Measurements from ENCODE around the gene KCNQ1. TPM values are rescaled to one million over a fixed set of nuclear protein-coding genes. Genes with fewer than 3 reads are reported as not detected.

Gene KCNQ1
- total and polyA plus RNA-seq, 2 of the 13 experiments (the other 11 are each of a cell fraction or from before 2014, with no cell fraction given): 0.02 to 0.08 TPM

GRCh38 chr11:2531277-2531986 is 86.6 kb downstream of the KCNQ1 start:
- in situ Hi-C loops (cut with HindIII; ENCODE audit: extremely low pct_ligation_motif_present, low pct_unique_long_range_greater_than_20kb): loop anchor here (5.0 to 10.0 kb wide), 3 partner anchors 104 to 356 kb away; partner anchors contain the start of gene CDKN1C
- 19% methylated on average over 12 of the region's 14 CpGs for WGBS (ENCODE audit: low lambda C conversion rate)
- no peaks in the 10 kb centered on the region for H3K79me2 ChIP-seq (ENCODE audit: insufficient read depth, low read length)
- CTCF ChIA-PET (ENCODE audit: low intra/inter-chr PET ratio, low total read pairs): interaction anchor here (3.2 to 3.8 kb wide), 2 partner anchors 102 to 358 kb away, joined by 111 to 148 read pairs; partner anchors contain the start of gene CDKN1C
- H2AFZ ChIP-seq (ENCODE audit: low read length): no peak overlapping the region
- H3K9ac ChIP-seq (ENCODE audit: insufficient read depth, low read depth, low read length): no peak overlapping the region
- H3K4me1 ChIP-seq (ENCODE audit: insufficient read depth, low read length): peaks cover 28% of the 10 kb centered on the region
- H3K27me3 ChIP-seq (ENCODE audit: control insufficient read depth in 1 of 2, insufficient read depth in 2 of 2, low read length in 2 of 2): peaks cover 9 to 65% of the 10 kb centered on the region in 2 experiments; a peak in 4 of 5 replicates
- H4K20me1 ChIP-seq (ENCODE audit: insufficient read depth, low read length): no peaks in the 10 kb centered on the region
- peak; percentile 32 for DNase-seq (ENCODE audit: low spot score)
- no peak overlapping the region for H3K4me2 ChIP-seq (ENCODE audit: low read depth, low read length)
- no peak overlapping the region for H3K4me3 ChIP-seq (replicated peaks in 1 of 3; ENCODE audit: insufficient read depth in 1 of 3, low read depth in 2 of 3, low read length in 3 of 3)
- intact Hi-C loops (cut with micrococcal nuclease; ENCODE audit: unreplicated experiment): loop anchor here (5.0 to 10.0 kb wide), 2 partner anchors 121 to 217 kb away; no protein-coding TSS in a partner anchor
- no peaks in the 10 kb centered on the region for H3K36me3 ChIP-seq (replicated peaks in 1 of 2; ENCODE audit: control insufficient read depth in 1 of 2, insufficient read depth in 2 of 2, low read length in 2 of 2)
- FAIRE-seq: no peak
- ATAC-seq: peak; percentile 62
- H3K9me3 ChIP-seq (ENCODE audit: low read length): no peaks in the 10 kb centered on the region
- no TSS peak for BruUV-seq (replicated peaks)
- POLR2A ChIA-PET: no interaction called here
- H3K27ac ChIP-seq (ENCODE audit: extremely low read length, insufficient read depth, low read length): no peak overlapping the region
- TF ChIP-seq MAFF (IDR thresholded peaks at IDR 0.05; ENCODE audit: low read depth, low read length) (peak; percentile 42), ATAD3A (CRISPR knock-in tag; IDR thresholded peaks at IDR 0.05) (no peak), ZNF138 (CRISPR knock-in tag; IDR thresholded peaks at IDR 0.05; ENCODE audit: low read depth) (no peak), ZFP36L1 (CRISPR knock-in tag; IDR thresholded peaks at IDR 0.05) (no peak), ZKSCAN8 (CRISPR knock-in tag; IDR thresholded peaks at IDR 0.05; ENCODE audit: borderline replicate concordance) (no peak), STAG1 (CRISPR knock-in tag; IDR thresholded peaks at IDR 0.05) (peak; percentile 98), POLR2AphosphoS5 (IDR thresholded peaks at IDR 0.05; ENCODE audit: low read depth, low read length) (no peak), ZNF318 (CRISPR knock-in tag; IDR thresholded peaks at IDR 0.05) (no peak), FOXP1 (IDR thresholded peaks at IDR 0.05) (no peak), FOXP1 (CRISPR knock-in tag; IDR thresholded peaks at IDR 0.05) (no peak), ZNF589 (CRISPR knock-in tag; conservative IDR thresholded peaks at IDR 0.05) (no peak), ZNF143 (CRISPR knock-in tag; IDR thresholded peaks at IDR 0.05) (0 out of 2 replicates have a peak, but pooled peaks have one; percentile 25)
- TF ChIP-seq, protein P1, sequence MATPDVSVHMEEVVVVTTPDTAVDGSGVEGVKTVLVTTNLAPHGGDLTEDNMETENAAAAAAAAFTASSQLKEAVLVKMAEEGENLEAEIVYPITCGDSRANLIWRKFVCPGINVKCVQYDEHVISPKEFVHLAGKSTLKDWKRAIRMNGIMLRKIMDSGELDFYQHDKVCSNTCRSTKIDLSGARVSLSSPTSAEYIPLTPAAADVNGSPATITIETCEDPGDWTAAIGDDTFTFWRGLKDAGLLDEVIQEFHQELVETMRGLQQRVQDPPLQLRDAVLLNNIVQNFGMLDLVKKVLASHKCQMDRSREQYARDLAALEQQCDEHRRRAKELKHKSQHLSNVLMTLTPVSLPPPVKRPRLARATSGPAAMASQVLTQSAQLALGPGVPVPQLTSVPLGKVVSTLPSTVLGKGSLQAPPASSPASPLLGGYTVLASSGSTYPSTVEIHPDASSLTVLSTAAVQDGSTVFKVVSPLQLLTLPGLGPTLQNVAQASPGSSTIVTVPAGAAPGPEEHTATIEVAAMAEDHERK (CRISPR knock-in tag; IDR thresholded peaks at IDR 0.05; ENCODE audit: low read depth): no peak
- TF ChIP-seq, protein P2, sequence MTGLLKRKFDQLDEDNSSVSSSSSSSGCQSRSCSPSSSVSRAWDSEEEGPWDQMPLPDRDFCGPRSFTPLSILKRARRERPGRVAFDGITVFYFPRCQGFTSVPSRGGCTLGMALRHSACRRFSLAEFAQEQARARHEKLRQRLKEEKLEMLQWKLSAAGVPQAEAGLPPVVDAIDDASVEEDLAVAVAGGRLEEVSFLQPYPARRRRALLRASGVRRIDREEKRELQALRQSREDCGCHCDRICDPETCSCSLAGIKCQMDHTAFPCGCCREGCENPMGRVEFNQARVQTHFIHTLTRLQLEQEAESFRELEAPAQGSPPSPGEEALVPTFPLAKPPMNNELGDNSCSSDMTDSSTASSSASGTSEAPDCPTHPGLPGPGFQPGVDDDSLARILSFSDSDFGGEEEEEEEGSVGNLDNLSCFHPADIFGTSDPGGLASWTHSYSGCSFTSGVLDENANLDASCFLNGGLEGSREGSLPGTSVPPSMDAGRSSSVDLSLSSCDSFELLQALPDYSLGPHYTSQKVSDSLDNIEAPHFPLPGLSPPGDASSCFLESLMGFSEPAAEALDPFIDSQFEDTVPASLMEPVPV (CRISPR knock-in tag; IDR thresholded peaks at IDR 0.05): no peak

Measured in HepG2 (cell line).